Aorta (tissue), 5 donors: Measurements from ENCODE around the gene SYNDIG1. TPM values are rescaled to one million over a fixed set of nuclear protein-coding genes. Genes with fewer than 3 reads are reported as not detected.

Experiments
- ATAC-seq: fragments of 200-7000 bp; cut with Tn5 transposase; one replicate; pipeline ENCODE4 v1.9.1; 2022; ENCODE audit warnings: moderate library complexity; ENCODE audit not compliant: low FRiP score
- DNase-seq, 2 donors: peaks; one replicate each; pipeline ENCODE4 v3.0.0-alpha.2; 2020
- H3K27ac ChIP-seq, 2 donors: one replicate each; pipeline ENCODE4 v1.5.1; 2013; ENCODE audit warnings: low read length in 2 of 2, mild to moderate bottlenecking in 2 of 2, moderate library complexity in 2 of 2, control low read depth in 1 of 2, inconsistent platforms in 1 of 2, low read depth in 1 of 2
- H3K27me3 ChIP-seq, 2 donors: one replicate each; pipeline ENCODE4 v1.6.1; 2013; ENCODE audit warnings: control low read depth in 1 of 2, low read length in 1 of 2, mild to moderate bottlenecking in 1 of 2, moderate library complexity in 1 of 2; ENCODE audit not compliant: insufficient read depth in 2 of 2, control insufficient read depth in 1 of 2
- H3K36me3 ChIP-seq, 2 donors: one replicate each; pipeline ENCODE4 v1.6.1; 2013; ENCODE audit warnings: control low read depth in 1 of 2, low read length in 1 of 2, mild to moderate bottlenecking in 1 of 2; ENCODE audit not compliant: insufficient read depth in 2 of 2, control insufficient read depth in 1 of 2
- H3K4me1 ChIP-seq, 2 donors: one replicate each; pipeline ENCODE4 v1.6.1; 2013; ENCODE audit warnings: low read length in 2 of 2, control low read depth in 1 of 2, mild to moderate bottlenecking in 1 of 2, moderate library complexity in 1 of 2; ENCODE audit not compliant: insufficient read depth in 2 of 2, control insufficient read depth in 1 of 2
- H3K4me3 ChIP-seq, 2 donors: one replicate each; pipeline ENCODE4 v1.5.1; 2013; ENCODE audit warnings: low read length in 2 of 2, control low read depth in 1 of 2, mild to moderate bottlenecking in 1 of 2
- H3K9me3 ChIP-seq: one replicate; pipeline ENCODE4 v1.6.1; 2013; ENCODE audit warnings: mild to moderate bottlenecking, low read length; ENCODE audit not compliant: control insufficient read depth
- WGBS, 2 donors: extraction: QIAGEN DNeasy Blood & Tissue Kit; methylation state at CpG; one replicate each; pipeline ENCODE4 v1.1.7; 2013; 5-methylcytosine and 5-hydroxymethylcytosine counted together
- intact Hi-C, 2 donors: fragments of 100-400 bp; cut with DNase I; formaldehyde crosslinking; loops; one replicate each; pipeline versions ENCODE4 v1.14.2 to v1.15.0; 2022
- polyA plus RNA-seq, 2 donors: library from polyadenylated mRNA; stranded (reverse); fragments of 200-250 nt; gene quantifications; one replicate each; pipeline ENCODE4 v1.2.3, GENCODE V29; 2013
- total RNA-seq, 2 donors: library from RNA; stranded (reverse); fragmentation: NEBNext Ultra II Directional; extraction: Animal tissue kit (Norgen Biotek cat#: 25700); gene quantifications; one replicate each; pipeline ENCODE4 v1.2.1, GENCODE V29; 2021
- donor health status: healthy with polysubstance abuse.
- donor health status: Bipolar disorder and iron deficiency.
- donor health status: DM: no; HTN: no; CAD: no.
- donor health status: DM: no; HTN: no; CAD: no.
- donor health status: DM: yes; HTN: yes; CAD: no.

The SYNDIG1 gene
- total and polyA plus RNA-seq, 4 donors = 1.2 to 6.2 (median 2.9) TPM

DNA sequence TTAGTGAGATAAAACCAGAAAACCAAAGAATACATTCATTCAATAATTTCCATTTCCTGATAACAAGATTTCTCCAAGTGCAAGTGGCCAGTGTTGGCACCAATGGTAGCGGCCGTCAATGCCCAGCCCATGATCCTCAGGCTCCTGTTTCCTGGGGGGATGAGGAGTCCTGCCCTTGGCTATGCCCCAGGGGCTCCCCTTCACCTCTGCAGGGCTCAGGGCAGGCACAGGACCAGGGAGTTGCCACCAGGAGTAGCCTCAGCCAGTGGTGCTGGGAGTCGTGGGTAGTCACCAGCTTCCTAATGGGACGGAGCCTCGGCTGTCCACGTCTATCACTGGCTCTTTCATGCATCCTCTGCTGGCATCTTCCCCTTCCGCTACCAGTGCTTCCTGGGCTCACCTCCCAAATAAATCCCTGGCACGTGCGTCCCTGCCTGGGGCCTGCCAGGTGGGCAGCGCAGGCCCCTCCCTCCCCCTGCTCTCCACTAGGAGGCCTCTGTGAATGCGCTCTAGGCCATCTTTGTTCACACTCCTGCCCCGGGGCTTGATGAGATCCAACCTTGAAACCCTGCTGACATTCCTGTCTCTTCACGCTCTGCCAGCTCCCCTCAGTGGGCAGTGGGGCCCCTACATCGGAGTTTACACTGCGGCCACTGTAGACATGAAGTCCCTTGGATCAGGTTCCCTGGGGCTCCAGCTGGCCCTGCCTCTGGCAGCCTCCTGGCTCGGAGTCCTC lies 215.7 kb downstream of the SYNDIG1 start:
- Histone ChIP-seq H3K4me1 (no peaks in the 10 kb centered on the region), H3K36me3 (no peaks in the 10 kb centered on the region), H3K27me3 (no peaks in the 10 kb centered on the region), H3K9me3 (no peaks in the 10 kb centered on the region), H3K27ac (no peak overlapping the region), H3K4me3 (no peak overlapping the region)
- DNase-seq = peak in 1 of 2 donors; percentile 68
- ATAC-seq = peak; percentile 54
- 81 to 84% methylated on average over 16 of the region's 16 CpGs for WGBS, 2 donors
- intact Hi-C loops = no loop called here

GRCh38 chr20:24685736-24686135 lies 216.3 kb downstream of the SYNDIG1 start:
- Histone ChIP-seq H3K27me3 (no peaks in the 10 kb centered on the region), H3K9me3 (no peaks in the 10 kb centered on the region), H3K4me1 (no peaks in the 10 kb centered on the region), H3K36me3 (no peaks in the 10 kb centered on the region), H3K4me3 (no peak overlapping the region), H3K27ac (no peak overlapping the region)
- WGBS, 2 donors = 77 to 87% methylated on average over 5 of the region's 5 CpGs
- no peak for ATAC-seq
- peak in 1 of 2 donors; percentile 49 for DNase-seq
- intact Hi-C loops = no loop called here

DNA sequence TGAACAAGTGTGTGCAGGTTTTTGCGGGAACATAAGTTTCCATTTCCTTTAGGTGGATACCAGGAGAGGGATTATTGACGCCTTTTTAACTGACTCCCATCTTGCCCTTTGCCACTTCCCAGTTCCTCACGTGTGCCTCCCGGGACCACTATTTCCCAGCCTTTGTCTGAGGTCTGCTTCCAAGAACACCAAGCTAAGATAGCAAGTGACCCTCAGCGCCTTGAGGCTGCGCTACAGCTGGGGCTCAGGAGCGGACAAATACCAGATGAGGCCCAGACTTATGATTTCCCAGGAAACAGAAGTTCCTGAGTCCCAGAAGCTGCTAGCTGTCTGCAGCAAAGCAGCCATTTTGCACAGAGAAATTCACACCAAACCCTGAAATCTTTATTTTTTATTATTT lies 216.7 kb downstream of the SYNDIG1 start:
- H3K4me1 ChIP-seq = no peaks in the 10 kb centered on the region
- H3K27me3 ChIP-seq = no peaks in the 10 kb centered on the region
- ATAC-seq (no peak), DNase-seq (peak in 1 of 2 donors; percentile 19)
- intact Hi-C loops = no loop called here
- no peaks in the 10 kb centered on the region for H3K9me3 ChIP-seq
- H3K27ac ChIP-seq = no peak overlapping the region
- H3K36me3 ChIP-seq = no peaks in the 10 kb centered on the region
- no peak overlapping the region for H3K4me3 ChIP-seq
- WGBS, 2 donors = 88 to 89% methylated on average over 7 of the region's 7 CpGs

DNA sequence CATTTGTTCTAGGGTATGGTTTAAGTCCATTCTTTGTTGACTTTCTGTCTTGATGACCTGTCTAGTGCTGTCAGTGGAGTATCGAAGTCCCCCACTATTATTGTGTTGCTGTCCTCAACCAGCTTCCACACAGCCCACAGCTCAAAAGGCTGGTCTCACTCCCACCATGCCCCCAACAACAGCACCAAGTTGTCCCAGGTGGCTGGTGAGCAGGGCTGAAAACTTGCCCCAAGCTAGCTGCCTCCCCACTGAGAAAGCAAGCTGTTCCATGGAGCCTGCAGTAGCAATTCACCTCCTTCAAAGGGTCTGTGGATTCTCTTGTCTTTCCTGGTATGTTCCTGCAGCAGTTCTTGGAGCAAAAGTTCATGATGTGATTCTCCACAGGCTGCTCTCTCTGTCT lies 221.0 kb downstream of the SYNDIG1 start:
- H3K4me3 ChIP-seq = no peak overlapping the region
- H3K27ac ChIP-seq = no peak overlapping the region
- intact Hi-C loops = loop anchor here in 1 of 2 donors (5.0 kb wide), 1 partner anchor 533 kb away; no protein-coding TSS in a partner anchor
- ATAC-seq = no peak
- H3K27me3 ChIP-seq = no peaks in the 10 kb centered on the region
- 43 to 98% methylated on average over 1 of the region's 1 CpG for WGBS, 2 donors
- H3K36me3 ChIP-seq = no peaks in the 10 kb centered on the region
- H3K4me1 ChIP-seq = no peaks in the 10 kb centered on the region
- no peaks in the 10 kb centered on the region for H3K9me3 ChIP-seq
- peak in 1 of 2 donors; percentile 26 for DNase-seq

DNA sequence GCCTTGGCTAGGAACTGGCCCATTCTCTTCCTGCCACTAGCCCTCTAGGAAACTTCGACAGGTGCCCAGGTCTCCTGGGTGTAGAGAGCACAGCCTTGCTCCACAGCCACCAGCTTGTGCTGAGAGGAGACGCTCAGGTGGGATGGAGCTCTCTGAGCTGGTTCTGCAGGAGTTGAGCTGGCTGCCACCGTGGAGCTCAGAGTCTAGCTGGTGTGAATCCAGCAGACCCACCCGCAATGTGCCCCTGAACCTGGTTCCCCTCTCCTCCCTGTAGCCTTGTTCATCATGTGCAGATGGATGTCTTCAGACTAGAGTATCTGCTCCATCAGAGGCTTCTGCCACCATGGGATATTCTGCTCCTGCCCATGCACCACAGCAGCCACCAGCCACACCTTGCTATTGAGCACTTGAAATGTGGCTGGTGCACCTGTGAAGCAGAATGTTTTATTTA lies 222.5 kb downstream of the SYNDIG1 start:
- WGBS, 2 donors = 91 to 95% methylated on average over 4 of the region's 4 CpGs
- H3K4me1 ChIP-seq = no peaks in the 10 kb centered on the region
- ATAC-seq (no peak), DNase-seq (peak in 1 of 2 donors; percentile 28)
- no peaks in the 10 kb centered on the region for H3K36me3 ChIP-seq
- no peaks in the 10 kb centered on the region for H3K9me3 ChIP-seq
- intact Hi-C loops = loop anchor here in 1 of 2 donors (5.0 kb wide), 1 partner anchor 535 kb away; no protein-coding TSS in a partner anchor
- H3K4me3 ChIP-seq = no peak overlapping the region
- no peak overlapping the region for H3K27ac ChIP-seq
- H3K27me3 ChIP-seq = no peaks in the 10 kb centered on the region

DNA sequence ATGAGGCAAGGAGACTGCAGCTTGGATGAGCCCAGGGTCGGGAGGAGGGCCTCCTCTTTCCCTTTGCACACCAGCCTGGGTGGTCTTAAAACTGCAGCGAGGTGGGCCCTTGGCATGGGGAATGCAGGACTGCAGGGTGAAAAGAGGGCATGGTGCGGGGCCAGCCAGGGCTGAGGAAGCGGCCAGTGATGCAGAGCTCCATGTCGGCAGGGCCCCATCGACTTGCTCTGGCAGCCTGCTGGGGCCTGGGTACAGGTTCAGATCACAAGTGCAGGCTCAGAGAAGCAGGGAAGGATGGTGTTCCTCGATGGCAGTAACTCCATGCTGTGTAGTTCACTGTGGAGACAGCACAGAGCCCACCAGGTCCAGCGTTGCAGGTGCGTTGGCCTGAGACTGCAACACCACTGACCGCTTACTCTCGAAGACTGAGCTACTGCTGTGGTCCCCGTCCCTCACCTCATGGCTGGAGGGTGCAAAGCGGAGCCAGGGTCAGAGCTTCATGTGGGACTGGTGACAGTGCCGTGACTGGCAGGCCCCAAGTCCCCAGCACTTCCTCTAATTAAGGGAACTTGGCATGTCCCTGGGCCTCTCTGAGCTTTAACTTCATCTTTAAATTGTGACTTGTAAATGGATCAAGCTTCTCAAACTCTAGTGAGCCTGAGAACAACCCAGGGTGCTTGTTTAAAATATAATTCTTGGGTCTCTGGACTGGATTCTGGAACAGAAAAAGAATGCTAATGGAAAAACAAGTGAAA lies 223.2 kb downstream of the SYNDIG1 start:
- Histone ChIP-seq H3K36me3 (no peaks in the 10 kb centered on the region), H3K4me1 (no peaks in the 10 kb centered on the region), H3K4me3 (no peak overlapping the region), H3K27me3 (no peaks in the 10 kb centered on the region), H3K9me3 (no peaks in the 10 kb centered on the region), H3K27ac (no peak overlapping the region)
- ATAC-seq (no peak), DNase-seq (peak in 1 of 2 donors; percentile 69)
- intact Hi-C loops = loop anchor here in 1 of 2 donors (5.0 kb wide), 1 partner anchor 535 kb away; no protein-coding TSS in a partner anchor
- 93% methylated on average over 14 of the region's 14 CpGs for WGBS, 2 donors

GRCh38 chr20:24693466-24694156 lies 224.2 kb downstream of the SYNDIG1 start:
- no peaks in the 10 kb centered on the region for H3K27me3 ChIP-seq
- 93 to 95% methylated on average over 9 of the region's 9 CpGs for WGBS, 2 donors
- no peaks in the 10 kb centered on the region for H3K36me3 ChIP-seq
- H3K4me3 ChIP-seq = no peak overlapping the region
- H3K4me1 ChIP-seq = no peaks in the 10 kb centered on the region
- no peaks in the 10 kb centered on the region for H3K9me3 ChIP-seq
- ATAC-seq = peak; percentile 33
- intact Hi-C loops = loop anchor here in 1 of 2 donors (5.0 kb wide), 1 partner anchor 536 kb away; no protein-coding TSS in a partner anchor
- H3K27ac ChIP-seq = no peak overlapping the region
- peak in 1 of 2 donors; percentile 51 for DNase-seq

DNA sequence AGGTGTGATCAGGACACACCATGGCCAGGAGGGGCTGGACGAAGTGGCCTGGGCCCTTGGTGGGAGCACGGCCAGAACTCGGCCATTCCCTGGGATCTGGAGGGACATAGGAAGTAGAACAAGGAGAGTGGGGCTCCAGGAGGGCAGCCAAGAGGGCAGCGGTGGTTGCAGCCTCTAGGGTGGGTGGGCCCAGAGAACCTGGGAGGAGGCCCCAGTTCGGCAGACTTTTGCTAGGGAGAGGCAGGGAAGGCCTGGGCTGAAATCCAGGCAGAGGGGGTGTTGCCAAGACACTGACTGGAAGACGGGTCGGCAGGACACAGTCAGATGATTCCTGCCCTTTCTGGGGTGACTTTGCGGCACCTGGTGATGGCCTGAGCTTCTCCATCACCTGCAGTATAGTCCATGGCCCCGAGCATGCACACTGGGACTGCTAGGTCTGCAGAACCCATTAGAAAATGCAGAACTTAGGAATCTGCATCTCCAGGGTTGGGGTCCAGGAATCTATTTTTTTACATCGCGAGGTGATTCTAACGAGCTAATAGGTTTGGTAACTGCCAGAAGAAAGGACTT lies 224.8 kb downstream of the SYNDIG1 start:
- WGBS, 2 donors = 76 to 78% methylated on average over 12 of the region's 12 CpGs
- intact Hi-C loops = loop anchor here in 1 of 2 donors (5.0 kb wide), 1 partner anchor 537 kb away; no protein-coding TSS in a partner anchor
- peak in 1 of 2 donors; percentile 73 for DNase-seq
- Histone ChIP-seq H3K27ac (no peak overlapping the region), H3K27me3 (no peaks in the 10 kb centered on the region), H3K4me1 (no peaks in the 10 kb centered on the region), H3K36me3 (no peaks in the 10 kb centered on the region), H3K4me3 (no peak overlapping the region), H3K9me3 (no peaks in the 10 kb centered on the region)
- ATAC-seq = peak; percentile 21
